GM12892 (cell line): ENCODE data around the gene AKR1C2.

ENCODE experiments used
- POLR2A ChIP-seq: IDR thresholded peaks from 2 replicates; pipeline ENCODE4 v1.6.1; 2011; ENCODE audit warnings: low read depth, low read length, control low read depth
- POLR2AphosphoS5 ChIP-seq: IDR thresholded peaks from 2 replicates; pipeline ENCODE4 v1.6.1; 2011; ENCODE audit warnings: low read depth, low read length, control low read depth
- TAF1 ChIP-seq: IDR thresholded peaks from 2 replicates; pipeline ENCODE4 v1.6.1; 2011; ENCODE audit warnings: low read depth, mild to moderate bottlenecking, control low read depth, low read length, borderline replicate concordance

GRCh38 chr10:4941540-4942330 is 61.9 kb downstream of the AKR1C2 start:
- TF ChIP-seq POLR2AphosphoS5 (no peak), POLR2A (no peak), TAF1 (no peak)
